DOHH2 (cell line): ENCODE measurements around the gene ZFPM1.

Experiments used
- CTCF ChIP-seq: fragments of 200-600 bp; sonication (generic); IDR thresholded peaks from one replicate; pipeline ENCODE4 v1.5.1; 2014; ENCODE audit warnings: antibody characterized with exemption, mild to moderate bottlenecking, low read depth, low read length; ENCODE audit not compliant: poor library complexity, severe bottlenecking
- EZH2phosphoT487 ChIP-seq: fragments of 200-600 bp; sonication (generic); IDR thresholded peaks from 2 replicates; pipeline ENCODE4 v1.6.1; 2017; ENCODE audit warnings: borderline replicate concordance, mild to moderate bottlenecking, antibody characterized with exemption, low read length, moderate library complexity, mixed read lengths

GRCh38 chr16:88570691-88571092 lies 117.6 kb downstream of the ZFPM1 start:
- TF ChIP-seq CTCF (no peak), EZH2phosphoT487 (no peak)
